ENCODE measurements around the gene INHBE.

INHBE gene

DNA sequence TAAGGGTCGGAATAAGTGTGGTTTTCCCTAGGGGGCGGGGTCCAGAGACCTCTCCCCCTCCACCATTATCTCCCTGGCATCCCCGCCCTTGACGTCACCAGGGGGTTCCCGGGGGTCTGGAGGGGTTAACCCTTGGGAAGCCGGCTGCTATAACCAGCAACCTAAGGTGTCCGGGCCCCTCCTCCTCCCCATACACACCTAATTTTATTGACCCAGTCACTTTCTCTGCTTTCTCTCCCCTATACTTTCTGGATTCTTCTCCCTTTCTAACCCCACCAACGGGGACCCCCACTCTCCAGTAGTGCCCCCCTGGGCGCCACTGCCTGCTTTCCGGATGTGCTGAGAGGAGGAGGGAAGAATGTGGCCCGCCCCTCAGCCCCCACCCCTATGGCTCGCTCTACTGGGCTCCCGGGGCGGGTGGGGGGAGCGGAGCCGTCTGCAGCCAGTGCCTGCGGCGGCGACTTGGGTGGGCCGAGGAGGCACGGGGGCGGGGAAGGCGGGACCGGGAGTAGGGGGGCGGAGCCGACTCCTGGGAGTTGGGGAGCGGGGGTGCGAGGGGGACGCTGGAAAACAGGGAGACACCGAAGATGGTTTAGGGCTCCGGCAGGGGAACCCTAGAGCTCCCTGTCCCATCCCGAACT, 6.3 kb downstream of the INHBE start:
- ATAC-seq, result no peak
- Mint-ChIP-seq H3K27me3 (peaks cover 6% of the 10 kb centered on the region), H3K4me1 (peaks cover 54% of the 10 kb centered on the region), H3K36me3 (ENCODE audit: low read depth) (no peaks in the 10 kb centered on the region), H3K27ac (no peak overlapping the region), H3K9me3 (no peaks in the 10 kb centered on the region), H3K4me3 (peak overlapping the region; percentile 84)
- peak; percentile 63 for DNase-seq

DNA sequence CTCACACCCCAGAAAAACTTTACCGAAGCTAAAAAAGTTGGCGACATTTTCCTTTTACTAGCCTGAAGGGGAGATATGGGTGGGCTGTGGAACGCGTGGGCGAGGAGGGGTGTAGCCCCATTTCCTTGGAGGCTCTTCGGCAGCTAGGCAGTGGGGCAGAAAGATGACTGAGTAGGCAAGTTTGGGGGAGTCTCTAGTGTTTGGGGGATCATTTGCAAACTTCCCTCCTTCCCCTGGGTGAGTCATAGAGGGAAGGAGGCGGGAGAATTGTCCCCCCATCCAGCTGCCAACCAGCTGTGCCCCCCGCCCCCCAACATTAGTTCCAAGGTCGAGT, 6.8 kb downstream of the INHBE start:
- no peak overlapping the region for H3K27ac Mint-ChIP-seq
- H3K36me3 Mint-ChIP-seq (ENCODE audit: low read depth), result no peaks in the 10 kb centered on the region
- H3K4me3 Mint-ChIP-seq, result peak overlapping the region; percentile 84
- peaks cover 49% of the 10 kb centered on the region for H3K4me1 Mint-ChIP-seq
- ATAC-seq, result no peak
- no peaks in the 10 kb centered on the region for H3K9me3 Mint-ChIP-seq
- H3K27me3 Mint-ChIP-seq, result peaks cover 6% of the 10 kb centered on the region
- no peak for DNase-seq

DNA sequence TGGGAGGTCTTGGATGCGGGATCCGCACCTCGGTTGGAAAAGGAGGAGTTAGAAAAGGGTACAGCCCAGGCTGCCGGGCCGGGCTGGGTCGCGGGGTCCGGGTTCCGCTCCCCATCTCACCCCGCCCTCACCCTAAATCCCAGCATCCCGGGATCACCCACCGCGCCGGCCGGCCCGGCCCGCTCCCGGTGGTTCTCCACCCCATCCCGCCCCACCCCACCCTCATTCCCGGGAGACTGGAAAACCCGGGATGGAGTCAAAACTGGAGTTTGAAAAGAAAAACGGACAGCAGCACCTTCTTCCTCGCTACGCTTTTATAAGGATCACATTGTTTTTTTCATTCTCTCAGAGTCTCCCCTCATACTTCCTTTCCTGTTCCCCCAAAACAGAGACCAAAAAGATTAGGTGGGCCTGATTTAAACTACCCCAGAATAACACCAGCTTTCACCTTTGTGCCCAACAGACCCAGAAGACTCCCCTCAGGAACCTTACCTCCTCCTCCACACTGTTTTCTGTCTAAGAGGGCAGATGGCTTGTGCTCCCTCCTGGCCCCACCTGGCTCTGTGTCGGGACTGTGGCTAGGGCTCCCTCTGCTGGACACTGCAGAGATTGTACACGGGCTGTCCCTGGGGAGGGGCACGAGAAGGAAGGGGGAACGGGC, 7.3 kb downstream of the INHBE start:
- DNase-seq (peak; percentile 90), ATAC-seq (peak; percentile 86)
- peak overlapping the region; percentile 84 for H3K4me3 Mint-ChIP-seq
- peak overlapping the region; percentile 76 for H3K27ac Mint-ChIP-seq
- peaks cover 4% of the 10 kb centered on the region for H3K36me3 Mint-ChIP-seq (ENCODE audit: low read depth)
- peaks cover 48% of the 10 kb centered on the region for H3K4me1 Mint-ChIP-seq
- no peaks in the 10 kb centered on the region for H3K9me3 Mint-ChIP-seq
- H3K27me3 Mint-ChIP-seq, result peaks cover 6% of the 10 kb centered on the region

DNA sequence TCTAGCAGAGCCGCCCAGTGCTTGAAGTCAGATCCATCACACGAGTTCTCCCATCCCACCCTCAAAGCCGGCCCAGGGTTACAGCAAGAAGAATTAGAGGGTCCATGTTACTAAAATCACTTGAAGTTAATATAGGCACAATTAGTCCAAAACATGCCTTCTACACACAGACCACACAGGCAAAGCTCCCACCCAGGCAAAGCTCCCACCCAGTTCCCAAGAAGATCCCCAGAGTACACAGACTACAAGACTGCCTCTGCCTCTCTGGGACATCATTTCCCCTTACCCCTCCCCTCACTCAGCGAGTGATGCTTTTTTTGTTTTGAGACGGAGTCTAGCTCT, 7.8 kb downstream of the INHBE start:
- Mint-ChIP-seq H3K36me3 (ENCODE audit: low read depth) (peaks cover 4% of the 10 kb centered on the region), H3K27me3 (peaks cover 6% of the 10 kb centered on the region), H3K9me3 (no peaks in the 10 kb centered on the region), H3K4me3 (peak overlapping the region; percentile 84), H3K4me1 (peaks cover 47% of the 10 kb centered on the region), H3K27ac (peak overlapping the region; percentile 76)
- DNase-seq (no peak), ATAC-seq (no peak)

DNA sequence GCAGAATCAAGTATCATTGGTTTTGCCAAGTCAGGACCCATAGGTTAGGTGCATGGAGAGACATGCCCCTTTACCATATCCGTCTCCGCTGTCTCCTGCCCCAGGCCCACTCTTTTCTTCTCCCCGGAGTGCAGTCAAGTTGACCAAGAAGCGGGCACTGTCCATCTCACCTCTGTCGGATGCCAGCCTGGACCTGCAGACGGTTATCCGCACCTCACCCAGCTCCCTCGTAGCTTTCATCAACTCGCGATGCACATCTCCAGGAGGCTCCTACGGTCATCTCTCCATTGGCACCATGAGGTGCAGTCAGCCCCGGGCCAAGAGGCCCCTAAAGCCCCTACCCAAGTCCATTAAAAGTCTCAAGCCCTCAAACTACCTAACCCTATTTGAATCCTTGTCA, 9.5 kb downstream of the INHBE start:
- peaks cover 6% of the 10 kb centered on the region for H3K27me3 Mint-ChIP-seq
- no peaks in the 10 kb centered on the region for H3K9me3 Mint-ChIP-seq
- H3K27ac Mint-ChIP-seq, result no peak overlapping the region
- peaks cover 8% of the 10 kb centered on the region for H3K36me3 Mint-ChIP-seq (ENCODE audit: low read depth)
- DNase-seq, result no peak
- H3K4me3 Mint-ChIP-seq, result no peak overlapping the region
- peaks cover 34% of the 10 kb centered on the region for H3K4me1 Mint-ChIP-seq
- ATAC-seq, result no peak

DNA sequence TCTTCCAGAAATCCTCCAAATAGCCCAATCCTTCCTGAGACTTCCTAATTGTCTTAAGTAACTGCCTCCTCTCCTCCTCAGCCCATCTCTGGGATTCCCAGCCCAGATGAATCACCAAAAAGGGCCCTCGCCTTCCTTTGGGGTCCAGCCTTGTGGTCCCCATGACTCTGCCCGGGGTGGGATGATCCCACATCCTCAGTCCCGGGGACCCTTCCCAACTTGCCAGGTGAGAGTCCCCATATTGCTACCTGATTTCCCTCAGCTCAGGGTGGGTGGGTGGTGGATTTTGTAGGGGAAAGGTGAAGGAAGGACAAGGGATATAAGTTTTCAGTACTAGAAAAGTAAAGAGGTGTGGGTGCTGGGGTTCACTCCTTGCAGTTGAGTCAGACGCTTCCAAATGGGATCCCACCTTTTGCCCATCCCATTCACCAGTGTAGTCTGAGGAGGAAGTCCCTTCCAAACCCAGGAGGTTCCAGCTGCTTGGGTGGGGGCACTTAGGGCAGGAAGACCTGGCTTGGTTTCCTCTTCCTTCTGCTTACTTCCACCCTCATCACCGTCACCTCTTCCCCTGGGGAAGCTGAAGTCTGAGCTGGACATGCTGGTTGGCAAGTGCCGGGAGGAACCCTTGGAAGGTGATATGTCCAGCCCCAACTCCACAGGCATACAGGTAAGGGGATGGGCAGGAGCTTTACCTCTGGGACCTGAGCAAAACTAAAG, 10.1 kb downstream of the INHBE start:
- Mint-ChIP-seq H3K9me3 (no peaks in the 10 kb centered on the region), H3K27me3 (peaks cover 6% of the 10 kb centered on the region), H3K27ac (no peak overlapping the region), H3K4me1 (peaks cover 33% of the 10 kb centered on the region), H3K36me3 (ENCODE audit: low read depth) (peaks cover 8% of the 10 kb centered on the region), H3K4me3 (no peak overlapping the region)
- DNase-seq (no peak), ATAC-seq (no peak)

DNA sequence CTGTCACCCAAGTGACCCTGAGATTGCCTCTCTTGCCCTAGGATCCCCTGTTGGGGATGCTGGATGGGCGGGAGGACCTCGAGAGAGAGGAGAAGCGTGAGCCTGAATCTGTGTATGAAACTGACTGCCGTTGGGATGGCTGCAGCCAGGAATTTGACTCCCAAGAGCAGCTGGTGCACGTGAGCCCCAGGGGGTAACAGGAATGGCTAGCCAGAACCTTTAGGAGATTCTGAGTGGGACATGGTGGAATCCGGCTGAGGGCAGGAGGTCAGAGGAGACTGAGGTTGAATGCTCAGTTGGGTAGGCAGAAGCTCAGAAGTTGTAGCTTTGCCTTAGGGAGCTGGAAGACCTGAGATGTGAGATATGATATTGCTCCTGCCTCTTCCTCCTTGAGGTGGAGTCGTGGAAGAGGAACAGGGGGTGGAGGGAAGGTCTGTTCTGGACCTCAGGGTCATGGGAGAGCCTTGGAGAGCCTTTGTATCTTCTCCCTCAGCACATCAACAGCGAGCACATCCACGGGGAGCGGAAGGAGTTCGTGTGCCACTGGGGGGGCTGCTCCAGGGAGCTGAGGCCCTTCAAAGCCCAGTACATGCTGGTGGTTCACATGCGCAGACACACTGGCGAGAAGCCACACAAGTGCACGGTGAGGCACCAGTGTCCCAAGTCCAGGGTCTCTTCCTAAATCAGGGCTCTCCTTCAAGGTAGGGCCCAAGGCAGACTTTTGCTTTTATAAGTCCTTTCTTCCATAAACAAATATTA, 10.8 kb downstream of the INHBE start:
- Mint-ChIP-seq H3K27me3 (peaks cover 1% of the 10 kb centered on the region), H3K4me3 (no peak overlapping the region), H3K27ac (no peak overlapping the region), H3K4me1 (peaks cover 28% of the 10 kb centered on the region), H3K9me3 (no peaks in the 10 kb centered on the region), H3K36me3 (ENCODE audit: low read depth) (peaks cover 8% of the 10 kb centered on the region)
- ATAC-seq (no peak), DNase-seq (no peak)

DNA sequence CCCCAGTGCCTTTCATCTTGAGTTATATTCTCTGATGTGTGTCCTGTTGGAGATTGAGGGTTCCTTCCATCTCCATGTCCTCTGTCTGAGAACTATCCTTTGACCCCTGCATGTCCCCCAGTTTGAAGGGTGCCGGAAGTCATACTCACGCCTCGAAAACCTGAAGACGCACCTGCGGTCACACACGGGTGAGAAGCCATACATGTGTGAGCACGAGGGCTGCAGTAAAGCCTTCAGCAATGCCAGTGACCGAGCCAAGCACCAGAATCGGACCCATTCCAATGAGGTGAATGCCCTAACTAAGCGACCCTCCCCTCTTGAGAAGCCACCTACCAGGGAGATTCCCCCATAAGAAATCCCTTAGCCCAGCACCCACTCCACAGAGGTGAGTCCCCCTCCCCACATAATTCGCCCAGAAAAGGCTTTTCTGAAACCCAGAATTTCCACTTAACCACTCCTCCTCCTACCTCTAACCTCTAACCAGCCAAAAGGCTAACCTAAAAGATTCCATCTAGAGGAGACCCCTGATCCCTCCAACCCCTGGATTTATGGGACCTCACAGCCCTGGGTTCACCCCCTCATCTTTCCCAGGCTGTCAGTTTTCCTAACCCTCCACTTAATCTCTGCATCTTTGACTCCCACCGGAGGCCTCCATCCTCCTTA, 12.2 kb downstream of the INHBE start:
- Mint-ChIP-seq H3K36me3 (ENCODE audit: low read depth) (peaks cover 13% of the 10 kb centered on the region), H3K27ac (no peak overlapping the region), H3K4me3 (no peak overlapping the region), H3K9me3 (no peaks in the 10 kb centered on the region), H3K4me1 (peaks cover 28% of the 10 kb centered on the region), H3K27me3 (no peaks in the 10 kb centered on the region)
- DNase-seq, result no peak
- ATAC-seq, result no peak

DNA sequence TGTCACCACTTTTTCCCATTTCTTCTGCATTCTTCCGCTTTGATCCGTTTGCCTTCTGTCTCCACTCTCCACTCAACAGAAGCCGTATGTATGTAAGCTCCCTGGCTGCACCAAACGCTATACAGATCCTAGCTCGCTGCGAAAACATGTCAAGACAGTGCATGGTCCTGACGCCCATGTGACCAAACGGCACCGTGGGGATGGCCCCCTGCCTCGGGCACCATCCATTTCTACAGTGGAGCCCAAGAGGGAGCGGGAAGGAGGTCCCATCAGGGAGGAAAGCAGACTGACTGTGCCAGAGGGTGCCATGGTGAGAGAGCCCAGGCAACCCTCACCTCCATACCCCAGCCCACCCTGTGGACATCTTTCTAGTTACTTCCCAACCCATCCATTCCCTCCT, 12.8 kb downstream of the INHBE start:
- Mint-ChIP-seq H3K36me3 (ENCODE audit: low read depth) (peaks cover 18% of the 10 kb centered on the region), H3K27ac (no peak overlapping the region), H3K9me3 (no peaks in the 10 kb centered on the region), H3K27me3 (no peaks in the 10 kb centered on the region), H3K4me1 (peaks cover 28% of the 10 kb centered on the region), H3K4me3 (no peak overlapping the region)
- DNase-seq (no peak), ATAC-seq (no peak)

DNA sequence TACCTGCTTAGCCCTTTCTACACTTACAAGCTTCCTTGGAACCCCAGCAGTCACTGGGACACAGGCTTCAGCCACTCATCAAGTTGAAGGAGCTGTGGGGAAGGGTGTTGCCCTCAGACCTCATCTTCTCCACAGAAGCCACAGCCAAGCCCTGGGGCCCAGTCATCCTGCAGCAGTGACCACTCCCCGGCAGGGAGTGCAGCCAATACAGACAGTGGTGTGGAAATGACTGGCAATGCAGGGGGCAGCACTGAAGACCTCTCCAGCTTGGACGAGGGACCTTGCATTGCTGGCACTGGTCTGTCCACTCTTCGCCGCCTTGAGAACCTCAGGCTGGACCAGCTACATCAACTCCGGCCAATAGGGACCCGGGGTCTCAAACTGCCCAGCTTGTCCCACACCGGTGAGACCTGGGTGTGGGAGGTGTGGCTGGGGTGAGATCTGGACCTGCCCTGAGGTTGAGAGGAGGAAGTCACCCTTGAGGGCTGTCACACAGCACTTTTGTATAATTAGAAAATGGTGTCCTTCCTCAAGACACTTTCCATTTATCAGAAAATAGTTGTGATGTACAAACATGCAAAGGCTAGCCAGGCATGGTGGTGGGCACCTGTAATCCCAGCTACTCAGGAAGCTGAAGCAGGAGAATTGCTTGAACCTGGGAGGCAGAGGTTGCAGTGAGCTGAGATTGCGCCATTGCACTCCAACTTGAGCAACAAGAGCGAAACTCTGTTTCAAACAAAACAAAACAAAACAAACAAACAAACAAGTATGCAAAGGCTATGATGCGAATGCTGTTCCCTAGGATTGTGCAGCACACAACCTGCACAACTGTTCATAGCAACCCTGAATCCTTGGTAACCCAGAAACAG, 14.4 kb downstream of the INHBE start:
- ATAC-seq, result no peak
- peaks cover 29% of the 10 kb centered on the region for H3K4me1 Mint-ChIP-seq
- H3K9me3 Mint-ChIP-seq, result no peaks in the 10 kb centered on the region
- DNase-seq, result no peak
- H3K36me3 Mint-ChIP-seq (ENCODE audit: low read depth), result peaks cover 29% of the 10 kb centered on the region
- no peaks in the 10 kb centered on the region for H3K27me3 Mint-ChIP-seq
- no peak overlapping the region for H3K4me3 Mint-ChIP-seq
- H3K27ac Mint-ChIP-seq, result no peak overlapping the region

DNA sequence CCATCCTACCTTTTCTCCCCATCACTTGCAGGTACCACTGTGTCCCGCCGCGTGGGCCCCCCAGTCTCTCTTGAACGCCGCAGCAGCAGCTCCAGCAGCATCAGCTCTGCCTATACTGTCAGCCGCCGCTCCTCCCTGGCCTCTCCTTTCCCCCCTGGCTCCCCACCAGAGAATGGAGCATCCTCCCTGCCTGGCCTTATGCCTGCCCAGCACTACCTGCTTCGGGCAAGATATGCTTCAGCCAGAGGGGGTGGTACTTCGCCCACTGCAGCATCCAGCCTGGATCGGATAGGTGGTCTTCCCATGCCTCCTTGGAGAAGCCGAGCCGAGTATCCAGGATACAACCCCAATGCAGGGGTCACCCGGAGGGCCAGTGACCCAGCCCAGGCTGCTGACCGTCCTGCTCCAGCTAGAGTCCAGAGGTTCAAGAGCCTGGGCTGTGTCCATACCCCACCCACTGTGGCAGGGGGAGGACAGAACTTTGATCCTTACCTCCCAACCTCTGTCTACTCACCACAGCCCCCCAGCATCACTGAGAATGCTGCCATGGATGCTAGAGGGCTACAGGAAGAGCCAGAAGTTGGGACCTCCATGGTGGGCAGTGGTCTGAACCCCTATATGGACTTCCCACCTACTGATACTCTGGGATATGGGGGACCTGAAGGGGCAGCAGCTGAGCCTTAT, 15.3 kb downstream of the INHBE start:
- Mint-ChIP-seq H3K9me3 (no peaks in the 10 kb centered on the region), H3K4me3 (no peak overlapping the region), H3K27me3 (no peaks in the 10 kb centered on the region), H3K36me3 (ENCODE audit: low read depth) (peaks cover 34% of the 10 kb centered on the region), H3K4me1 (peaks cover 30% of the 10 kb centered on the region), H3K27ac (no peak overlapping the region)
- ATAC-seq (peak; percentile 6), DNase-seq (no peak)

DNA sequence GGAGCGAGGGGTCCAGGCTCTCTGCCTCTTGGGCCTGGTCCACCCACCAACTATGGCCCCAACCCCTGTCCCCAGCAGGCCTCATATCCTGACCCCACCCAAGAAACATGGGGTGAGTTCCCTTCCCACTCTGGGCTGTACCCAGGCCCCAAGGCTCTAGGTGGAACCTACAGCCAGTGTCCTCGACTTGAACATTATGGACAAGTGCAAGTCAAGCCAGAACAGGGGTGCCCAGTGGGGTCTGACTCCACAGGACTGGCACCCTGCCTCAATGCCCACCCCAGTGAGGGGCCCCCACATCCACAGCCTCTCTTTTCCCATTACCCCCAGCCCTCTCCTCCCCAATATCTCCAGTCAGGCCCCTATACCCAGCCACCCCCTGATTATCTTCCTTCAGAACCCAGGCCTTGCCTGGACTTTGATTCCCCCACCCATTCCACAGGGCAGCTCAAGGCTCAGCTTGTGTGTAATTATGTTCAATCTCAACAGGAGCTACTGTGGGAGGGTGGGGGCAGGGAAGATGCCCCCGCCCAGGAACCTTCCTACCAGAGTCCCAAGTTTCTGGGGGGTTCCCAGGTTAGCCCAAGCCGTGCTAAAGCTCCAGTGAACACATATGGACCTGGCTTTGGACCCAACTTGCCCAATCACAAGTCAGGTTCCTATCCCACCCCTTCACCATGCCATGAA, 16.0 kb downstream of the INHBE start:
- DNase-seq, result no peak
- no peaks in the 10 kb centered on the region for H3K27me3 Mint-ChIP-seq
- no peaks in the 10 kb centered on the region for H3K9me3 Mint-ChIP-seq
- peaks cover 35% of the 10 kb centered on the region for H3K4me1 Mint-ChIP-seq
- no peak overlapping the region for H3K27ac Mint-ChIP-seq
- peaks cover 34% of the 10 kb centered on the region for H3K36me3 Mint-ChIP-seq (ENCODE audit: low read depth)
- peak; percentile 3 for ATAC-seq
- H3K4me3 Mint-ChIP-seq, result no peak overlapping the region

DNA sequence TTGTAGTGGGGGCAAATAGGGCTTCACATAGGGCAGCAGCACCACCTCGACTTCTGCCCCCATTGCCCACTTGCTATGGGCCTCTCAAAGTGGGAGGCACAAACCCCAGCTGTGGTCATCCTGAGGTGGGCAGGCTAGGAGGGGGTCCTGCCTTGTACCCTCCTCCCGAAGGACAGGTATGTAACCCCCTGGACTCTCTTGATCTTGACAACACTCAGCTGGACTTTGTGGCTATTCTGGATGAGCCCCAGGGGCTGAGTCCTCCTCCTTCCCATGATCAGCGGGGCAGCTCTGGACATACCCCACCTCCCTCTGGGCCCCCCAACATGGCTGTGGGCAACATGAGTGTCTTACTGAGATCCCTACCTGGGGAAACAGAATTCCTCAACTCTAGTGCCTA, 16.6 kb downstream of the INHBE start:
- Mint-ChIP-seq H3K4me1 (peaks cover 37% of the 10 kb centered on the region), H3K36me3 (ENCODE audit: low read depth) (peaks cover 40% of the 10 kb centered on the region), H3K4me3 (no peak overlapping the region), H3K27me3 (no peaks in the 10 kb centered on the region), H3K9me3 (no peaks in the 10 kb centered on the region), H3K27ac (no peak overlapping the region)
- DNase-seq, result no peak
- ATAC-seq, result no peak
